ENCODE measurements around the gene CLCA1.

CLCA1 gene

DNA sequence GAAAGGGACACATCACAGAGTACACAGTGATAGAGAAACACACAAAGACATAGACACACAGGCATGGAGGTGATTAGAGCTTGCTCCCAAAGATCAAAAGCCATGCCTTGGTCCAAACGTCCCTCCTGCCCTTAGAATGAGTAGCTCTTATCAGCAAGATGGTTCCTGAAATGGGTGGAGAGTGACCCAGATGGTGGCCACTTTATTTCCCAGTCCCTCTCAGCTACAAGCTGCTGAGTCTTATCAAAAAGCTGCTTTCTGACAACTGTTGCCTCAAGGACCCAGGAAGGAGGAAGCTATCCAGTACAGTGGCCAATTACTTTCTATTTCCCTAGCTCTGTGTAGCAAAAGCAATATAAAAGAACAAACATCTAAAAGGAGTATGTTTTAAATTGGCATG lies 7.7 kb upstream of the CLCA1 start:
- no peak overlapping the region for H3K4me3 ChIP-seq (replicated peaks; ENCODE audit: low read depth, low read length)
- no peak for DNase-seq (ENCODE audit: low read depth)
- no peak for TF ChIP-seq CTCF (IDR thresholded peaks at IDR 0.05; ENCODE audit: low read length, missing control alignments)

DNA sequence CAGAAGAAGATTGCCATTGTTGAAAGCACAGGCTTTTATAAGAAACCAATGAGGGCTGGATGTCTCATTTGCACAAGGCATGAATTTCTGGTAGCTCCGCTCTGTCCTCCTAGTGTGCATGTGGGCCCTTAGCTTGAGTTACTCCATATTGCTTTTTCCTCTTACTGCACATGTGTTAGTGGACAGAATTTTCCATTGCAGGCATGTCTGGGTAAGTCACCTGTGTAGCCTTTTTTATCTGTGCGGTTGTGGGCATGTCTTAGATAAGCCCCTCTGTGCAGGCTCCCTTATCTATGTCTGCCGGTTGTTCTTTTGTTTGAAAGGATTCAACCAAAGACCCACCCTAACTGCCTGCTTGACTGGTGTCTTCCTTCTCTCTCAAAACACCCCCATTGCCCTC lies 7.2 kb upstream of the CLCA1 start:
- DNase-seq (ENCODE audit: low read depth) = no peak
- no peak for TF ChIP-seq CTCF (IDR thresholded peaks at IDR 0.05; ENCODE audit: low read length, missing control alignments)
- H3K4me3 ChIP-seq (replicated peaks; ENCODE audit: low read depth, low read length) = no peak overlapping the region

GRCh38 chr1:86464819-86465218 lies 3.9 kb upstream of the CLCA1 start:
- no peak for TF ChIP-seq CTCF (IDR thresholded peaks at IDR 0.05; ENCODE audit: low read length, missing control alignments)
- H3K4me3 ChIP-seq (replicated peaks; ENCODE audit: low read depth, low read length) = no peak overlapping the region
- no peak for DNase-seq (ENCODE audit: low read depth)

- DNase-seq (ENCODE audit: low read depth) = no peak
- H3K4me3 ChIP-seq (replicated peaks; ENCODE audit: low read depth, low read length) = no peak overlapping the region
- TF ChIP-seq CTCF (IDR thresholded peaks at IDR 0.05; ENCODE audit: low read length, missing control alignments) = no peak
Observed at GRCh38 chr1:86466109-86466844, 2.5 kb upstream of the CLCA1 start.

- peak; percentile 20 for DNase-seq (ENCODE audit: low read depth)
- no peak for TF ChIP-seq CTCF (IDR thresholded peaks at IDR 0.05; ENCODE audit: low read length, missing control alignments)
- no peak overlapping the region for H3K4me3 ChIP-seq (replicated peaks; ENCODE audit: low read depth, low read length)
Observed at GRCh38 chr1:86466986-86467385, 1.7 kb upstream of the CLCA1 start.

DNA sequence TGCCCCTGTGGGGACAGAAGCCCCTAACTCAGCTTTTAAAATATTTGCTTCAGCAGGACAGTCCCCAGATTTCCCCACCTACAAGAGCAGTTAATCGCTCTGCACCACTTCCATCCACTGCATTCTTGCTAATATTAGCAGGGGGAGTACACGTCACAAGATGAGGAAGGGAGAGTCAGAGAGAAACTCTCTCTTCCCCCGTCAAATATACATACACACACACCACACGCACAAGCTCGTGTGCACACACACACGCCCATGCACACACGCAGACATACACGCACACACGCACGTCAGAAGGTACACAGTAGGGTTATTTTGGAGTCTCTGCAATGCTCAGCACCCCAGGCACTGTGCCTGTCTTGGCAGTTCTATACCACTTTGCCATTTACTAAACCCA lies 2.1 kb downstream of the CLCA1 start:
- TF ChIP-seq CTCF (IDR thresholded peaks at IDR 0.05; ENCODE audit: low read length, missing control alignments) = no peak
- H3K4me3 ChIP-seq (replicated peaks; ENCODE audit: low read depth, low read length) = no peak overlapping the region
- DNase-seq (ENCODE audit: low read depth) = no peak

GRCh38 chr1:86471291-86471690 lies 2.6 kb downstream of the CLCA1 start:
- no peak overlapping the region for H3K4me3 ChIP-seq (replicated peaks; ENCODE audit: low read depth, low read length)
- peak; percentile 7 for DNase-seq (ENCODE audit: low read depth)
- no peak for TF ChIP-seq CTCF (IDR thresholded peaks at IDR 0.05; ENCODE audit: low read length, missing control alignments)

Data from fibroblast of pulmonary artery (primary cell).